Measurements from ENCODE around the gene CRB2. TPM values are rescaled to one million over a fixed set of nuclear protein-coding genes. Genes with fewer than 3 reads are reported as not detected.

CRB2 gene
- total RNA-seq: not detected in 2 replicates

GRCh38 chr9:123355761-123356431 is at the start of gene CRB2:
TSS of gene CRB2 (plus strand) at chr9:123356197. CDS start at chr9:123356261, 64 bp downstream.

Other genes starting within 250 kb of the CRB2 start
- 0.29 and 0.56 TPM in 2 replicates for gene STRBP, start 87.6 kb upstream of the CRB2 start, total RNA-seq

Data from cardiac ventricle fibroblast (primary cell).